Measurements from ENCODE around the gene CD160. TPM values are rescaled to one million over a fixed set of nuclear protein-coding genes. Genes with fewer than 3 reads are reported as not detected.
A peak's percentile ranks its signal among the peaks of the same experiment; 100 is the strongest.
"Not testable (repeated sequence)": the region's sequence is repeated elsewhere in the genome, so short reads cannot be mapped to it uniquely, and the experiment has no call there.

Gene CD160
- total RNA-seq, 2 donors from 2014 or later, result not detected

DNA sequence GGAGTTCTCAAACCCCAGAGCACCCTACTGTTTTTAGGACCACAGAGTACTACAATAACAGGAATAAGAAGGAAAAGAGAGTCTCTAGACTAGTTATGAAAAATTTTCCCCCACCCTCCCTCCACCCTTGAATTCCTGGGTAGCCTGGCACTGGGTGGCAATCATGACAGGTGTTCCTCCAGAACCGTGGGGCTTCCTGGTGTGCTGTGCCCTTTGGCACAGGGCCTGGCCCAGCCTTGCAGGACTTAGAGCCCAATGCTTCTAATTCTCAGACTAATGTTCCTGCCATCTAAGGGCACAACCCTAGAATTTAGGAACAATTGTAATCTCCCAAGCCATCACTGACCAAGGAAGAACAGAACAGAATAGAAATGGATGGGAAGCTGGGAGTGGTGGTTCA lies 1.5 kb upstream of the CD160 start:
- Histone ChIP-seq H3K4me3 (ENCODE audit: low read length) (no peak overlapping the region), H3K9ac (ENCODE audit: extremely low read depth, low read length, poor library complexity, severe bottlenecking) (no peak overlapping the region), H3K27me3 (ENCODE audit: control insufficient read depth, insufficient read depth, low read length, poor library complexity, severe bottlenecking) (no peaks in the 10 kb centered on the region), H3K27ac (ENCODE audit: low read depth, low read length) (no peak overlapping the region), H3K36me3 (ENCODE audit: control insufficient read depth, insufficient read depth, low read length) (no peaks in the 10 kb centered on the region), H3K9me3 (ENCODE audit: control insufficient read depth, low read length) (no peaks in the 10 kb centered on the region), H3K4me1 (ENCODE audit: control insufficient read depth, insufficient read depth, low read length) (no peaks in the 10 kb centered on the region)
- Mint-ChIP-seq H3K27ac (no peak overlapping the region), H3K27me3 (ENCODE audit: insufficient read depth) (peaks cover 25% of the 10 kb centered on the region), H3K36me3 (ENCODE audit: low read depth) (no peaks in the 10 kb centered on the region), H3K4me1 (peaks cover 18% of the 10 kb centered on the region), H3K9me3 (no peaks in the 10 kb centered on the region), H3K4me3 (no peak overlapping the region)
- DNase-seq, result no peak
- 91% methylated on average over 1 of the region's 1 CpG; no CpG with 5 or more reads in 1 of the 2 experiments for WGBS, 2 experiments (ENCODE audit: insufficient coverage in 1 of 2, insufficient read length in 1 of 2)
- TF ChIP-seq, protein P1, sequence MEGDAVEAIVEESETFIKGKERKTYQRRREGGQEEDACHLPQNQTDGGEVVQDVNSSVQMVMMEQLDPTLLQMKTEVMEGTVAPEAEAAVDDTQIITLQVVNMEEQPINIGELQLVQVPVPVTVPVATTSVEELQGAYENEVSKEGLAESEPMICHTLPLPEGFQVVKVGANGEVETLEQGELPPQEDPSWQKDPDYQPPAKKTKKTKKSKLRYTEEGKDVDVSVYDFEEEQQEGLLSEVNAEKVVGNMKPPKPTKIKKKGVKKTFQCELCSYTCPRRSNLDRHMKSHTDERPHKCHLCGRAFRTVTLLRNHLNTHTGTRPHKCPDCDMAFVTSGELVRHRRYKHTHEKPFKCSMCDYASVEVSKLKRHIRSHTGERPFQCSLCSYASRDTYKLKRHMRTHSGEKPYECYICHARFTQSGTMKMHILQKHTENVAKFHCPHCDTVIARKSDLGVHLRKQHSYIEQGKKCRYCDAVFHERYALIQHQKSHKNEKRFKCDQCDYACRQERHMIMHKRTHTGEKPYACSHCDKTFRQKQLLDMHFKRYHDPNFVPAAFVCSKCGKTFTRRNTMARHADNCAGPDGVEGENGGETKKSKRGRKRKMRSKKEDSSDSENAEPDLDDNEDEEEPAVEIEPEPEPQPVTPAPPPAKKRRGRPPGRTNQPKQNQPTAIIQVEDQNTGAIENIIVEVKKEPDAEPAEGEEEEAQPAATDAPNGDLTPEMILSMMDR (conservative IDR thresholded peaks at IDR 0.05), result no peak

DNA sequence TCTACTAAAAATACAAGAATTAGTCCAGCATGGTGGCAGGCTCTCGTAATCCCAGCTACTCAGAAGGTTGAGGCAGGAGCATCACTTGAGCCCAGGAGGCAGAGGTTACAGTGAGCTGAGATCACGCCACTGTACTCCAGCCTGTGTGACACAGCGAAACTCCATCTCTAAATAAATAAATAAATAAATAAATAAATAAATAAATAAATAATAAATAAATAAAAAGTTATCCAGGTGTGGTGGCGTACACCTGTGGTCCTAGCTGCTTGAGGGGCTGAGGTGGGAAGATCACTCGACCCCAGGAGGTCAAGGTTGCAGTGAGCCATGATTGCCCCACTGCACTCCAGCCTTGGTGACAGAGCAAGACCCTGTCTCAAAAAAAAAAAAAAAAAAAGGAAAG lies 834 bp upstream of the CD160 start:
- peaks cover 25% of the 10 kb centered on the region for H3K27me3 Mint-ChIP-seq (ENCODE audit: insufficient read depth)
- H3K9ac ChIP-seq (ENCODE audit: extremely low read depth, low read length, poor library complexity, severe bottlenecking); H3K27me3 ChIP-seq (ENCODE audit: control insufficient read depth, insufficient read depth, low read length, poor library complexity, severe bottlenecking); H3K4me3 ChIP-seq (ENCODE audit: low read length); H3K9me3 Mint-ChIP-seq; H3K27ac ChIP-seq (ENCODE audit: low read depth, low read length); H3K4me1 ChIP-seq (ENCODE audit: control insufficient read depth, insufficient read depth, low read length); H3K36me3 ChIP-seq (ENCODE audit: control insufficient read depth, insufficient read depth, low read length); DNase-seq; H3K4me3 Mint-ChIP-seq; H3K27ac Mint-ChIP-seq; H3K36me3 Mint-ChIP-seq (ENCODE audit: low read depth); H3K9me3 ChIP-seq (ENCODE audit: control insufficient read depth, low read length): not testable (repeated sequence)
- H3K4me1 Mint-ChIP-seq, result peaks cover 18% of the 10 kb centered on the region
- WGBS, 2 experiments (ENCODE audit: insufficient coverage in 1 of 2, insufficient read length in 1 of 2), result 90 to 92% methylated on average over 2 to 4 of the region's 5 CpGs

DNA sequence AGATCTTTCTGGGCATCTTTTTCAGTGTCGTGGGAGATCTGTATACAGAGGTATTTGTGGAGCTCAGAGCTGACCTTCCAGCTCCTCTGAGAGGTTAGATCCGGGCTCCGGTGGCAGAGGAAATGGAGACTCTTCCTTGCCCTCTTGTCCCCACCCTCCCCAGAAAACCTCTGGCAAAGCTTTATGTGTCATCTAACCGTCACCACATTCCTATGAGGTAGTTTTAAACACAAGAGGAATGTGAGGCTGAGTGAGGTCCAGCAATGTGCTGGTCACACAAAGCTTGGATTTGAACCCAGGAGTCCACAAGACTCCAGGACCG lies 1.2 kb downstream of the CD160 start:
- no peak overlapping the region for H3K9ac ChIP-seq (ENCODE audit: extremely low read depth, low read length, poor library complexity, severe bottlenecking)
- no peak overlapping the region for H3K27ac ChIP-seq (ENCODE audit: low read depth, low read length)
- Mint-ChIP-seq H3K4me1 (peaks cover 18% of the 10 kb centered on the region), H3K27me3 (ENCODE audit: insufficient read depth) (peaks cover 25% of the 10 kb centered on the region), H3K27ac (peak overlapping the region; percentile 35), H3K4me3 (peak overlapping the region; percentile 47), H3K36me3 (ENCODE audit: low read depth) (no peaks in the 10 kb centered on the region), H3K9me3 (no peaks in the 10 kb centered on the region)
- TF ChIP-seq, protein P1 (conservative IDR thresholded peaks at IDR 0.05), result no peak
- no peaks in the 10 kb centered on the region for H3K27me3 ChIP-seq (ENCODE audit: control insufficient read depth, insufficient read depth, low read length, poor library complexity, severe bottlenecking)
- H3K36me3 ChIP-seq (ENCODE audit: control insufficient read depth, insufficient read depth, low read length), result no peaks in the 10 kb centered on the region
- no peaks in the 10 kb centered on the region for H3K9me3 ChIP-seq (ENCODE audit: control insufficient read depth, low read length)
- H3K4me3 ChIP-seq (ENCODE audit: low read length), result no peak overlapping the region
- DNase-seq, result no peak
- 91 to 95% methylated on average over 3 to 5 of the region's 5 CpGs for WGBS, 2 experiments (ENCODE audit: insufficient coverage in 1 of 2, insufficient read length in 1 of 2)
- H3K4me1 ChIP-seq (ENCODE audit: control insufficient read depth, insufficient read depth, low read length), result no peaks in the 10 kb centered on the region
